Fibroblast of skin of abdomen (primary cell): ENCODE data around the gene AMMECR1L.
"Not testable (repeated sequence)": the region's sequence is repeated elsewhere in the genome, so short reads cannot be mapped to it uniquely, and the experiment has no call there.

Experiments
- DNase-seq: peaks from one replicate; pipeline ENCODE4 v3.0.0-alpha.2; 2013

Gene AMMECR1L

GRCh38 chr2:127887082-127887775 lies 1.5 kb upstream of the AMMECR1L start:
- DNase-seq = no peak

- DNase-seq = not testable (repeated sequence)
Observed at GRCh38 chr2:127886593-127886935, 808 bp upstream of the AMMECR1L start.

- not testable (repeated sequence) for DNase-seq
Observed at GRCh38 chr2:127884861-127885740, 655 bp downstream of the AMMECR1L start.

GRCh38 chr2:127884436-127884835 lies 1.3 kb downstream of the AMMECR1L start:
- DNase-seq = peak; percentile 55

GRCh38 chr2:127879899-127880298 lies 5.9 kb downstream of the AMMECR1L start:
- DNase-seq = no peak

GRCh38 chr2:127877626-127878025 lies 8.1 kb downstream of the AMMECR1L start:
- DNase-seq = no peak

GRCh38 chr2:127877136-127877535 lies 8.6 kb downstream of the AMMECR1L start:
- DNase-seq = no peak

- DNase-seq = no peak
Observed at GRCh38 chr2:127874378-127875269, 11.1 kb downstream of the AMMECR1L start.

- no peak for DNase-seq
Observed at GRCh38 chr2:127873707-127874303, 12.0 kb downstream of the AMMECR1L start.

- no peak for DNase-seq
Observed at GRCh38 chr2:127872354-127872753, 13.4 kb downstream of the AMMECR1L start.

GRCh38 chr2:127865926-127866325 lies 19.8 kb downstream of the AMMECR1L start:
- no peak for DNase-seq

- DNase-seq = no peak
Observed at GRCh38 chr2:127864877-127865276, 20.9 kb downstream of the AMMECR1L start.

GRCh38 chr2:127862228-127862627 lies 23.5 kb downstream of the AMMECR1L start:
- no peak for DNase-seq

GRCh38 chr2:127860130-127860529 lies 25.6 kb downstream of the AMMECR1L start:
- DNase-seq = no peak

- DNase-seq = no peak
Observed at GRCh38 chr2:127859712-127860085, 26.1 kb downstream of the AMMECR1L start.

GRCh38 chr2:127857265-127857808 lies 28.4 kb downstream of the AMMECR1L start:
- no peak for DNase-seq

GRCh38 chr2:127853671-127854070 lies 32.1 kb downstream of the AMMECR1L start:
- DNase-seq = no peak

GRCh38 chr2:127852388-127852787 lies 33.4 kb downstream of the AMMECR1L start:
- no peak for DNase-seq

- DNase-seq = no peak
Observed at GRCh38 chr2:127847931-127848330, 37.8 kb downstream of the AMMECR1L start.

GRCh38 chr2:127844973-127845372 lies 40.8 kb downstream of the AMMECR1L start:
- no peak for DNase-seq

GRCh38 chr2:127843677-127844076 lies 42.1 kb downstream of the AMMECR1L start:
- no peak for DNase-seq

- DNase-seq = no peak
Observed at GRCh38 chr2:127841466-127842178, 44.1 kb downstream of the AMMECR1L start.
